Hematopoietic multipotent progenitor cell treated with erythropoietin and hydrocortisone succinate and interleukin-3 and kit ligand, for 6 days (in vitro differentiated cells): ENCODE measurements around the gene SEC61A2.
"Not testable (repeated sequence)": the region's sequence is repeated elsewhere in the genome, so short reads cannot be mapped to it uniquely, and the experiment has no call there.

Experiments used
- DNase-seq: peaks from one replicate; pipeline ENCODE4 v3.0.0-alpha.2; 2015

SEC61A2 gene

GRCh38 chr10:12129222-12130111 lies at the start of gene SEC61A2:
Gene SEC61A2 (plus strand): TSS chr10:12129677. CDS start chr10:12129788, 111 bp downstream.
- peak; percentile 95 for DNase-seq

GRCh38 chr10:12081470-12081869 lies 48.0 kb upstream of the SEC61A2 start:
- DNase-seq, result no peak

- DNase-seq, result no peak
These were observed 47.5 kb upstream of the SEC61A2 start for GRCh38 chr10:12081879-12082557.

GRCh38 chr10:12088919-12089318 lies 40.6 kb upstream of the SEC61A2 start:
- no peak for DNase-seq

GRCh38 chr10:12091421-12091820 lies 38.1 kb upstream of the SEC61A2 start:
- no peak for DNase-seq

GRCh38 chr10:12097361-12097760 lies 32.1 kb upstream of the SEC61A2 start:
- DNase-seq, result not testable (repeated sequence)

- no peak for DNase-seq
These were observed 31.7 kb upstream of the SEC61A2 start for GRCh38 chr10:12097791-12098190.

GRCh38 chr10:12098966-12099365 lies 30.5 kb upstream of the SEC61A2 start:
- no peak for DNase-seq

- no peak for DNase-seq
These were observed 25.7 kb upstream of the SEC61A2 start for GRCh38 chr10:12103802-12104201.

- DNase-seq, result no peak
These were observed 21.7 kb upstream of the SEC61A2 start for GRCh38 chr10:12107781-12108180.

- DNase-seq, result no peak
These were observed 20.2 kb upstream of the SEC61A2 start for GRCh38 chr10:12109286-12109685.

- DNase-seq, result no peak
These were observed 17.9 kb upstream of the SEC61A2 start for GRCh38 chr10:12111528-12111927.

- no peak for DNase-seq
These were observed 15.8 kb upstream of the SEC61A2 start for GRCh38 chr10:12113627-12114026.

- DNase-seq, result no peak
These were observed 7.8 kb upstream of the SEC61A2 start for GRCh38 chr10:12121673-12122072.

GRCh38 chr10:12130237-12130872 lies 878 bp downstream of the SEC61A2 start:
- peak; percentile 88 for DNase-seq

GRCh38 chr10:12135631-12136030 lies 6.2 kb downstream of the SEC61A2 start:
- no peak for DNase-seq

GRCh38 chr10:12140038-12140437 lies 10.6 kb downstream of the SEC61A2 start:
- no peak for DNase-seq

- DNase-seq, result no peak
These were observed 15.1 kb downstream of the SEC61A2 start for GRCh38 chr10:12144538-12144937.

- DNase-seq, result no peak
These were observed 20.7 kb downstream of the SEC61A2 start for GRCh38 chr10:12150163-12150562.

GRCh38 chr10:12154516-12154915 lies 25.0 kb downstream of the SEC61A2 start:
- no peak for DNase-seq

- no peak for DNase-seq
These were observed 27.1 kb downstream of the SEC61A2 start for GRCh38 chr10:12156367-12157123.

GRCh38 chr10:12158111-12158510 lies 28.6 kb downstream of the SEC61A2 start:
- DNase-seq, result peak; percentile 26

- DNase-seq, result no peak
These were observed 31.2 kb downstream of the SEC61A2 start for GRCh38 chr10:12160664-12161063.
